Right lobe of liver (tissue), 6 donors: Measurements from ENCODE around the gene FLOT1. TPM values are rescaled to one million over a fixed set of nuclear protein-coding genes. Genes with fewer than 3 reads are reported as not detected.
A peak's percentile ranks its signal among the peaks of the same experiment; 100 is the strongest.

Experiments
- ATAC-seq, 4 donors: fragments of 200-7000 bp; cut with Tn5 transposase; one replicate each; pipeline ENCODE4 v1.9.1; 2020; ENCODE audit warnings: mild to moderate bottlenecking in 4 of 4, moderate library complexity in 4 of 4
- DNase-seq, 3 donors: peaks; one replicate each; pipeline ENCODE4 v3.0.0-alpha.2; 2020
- H3K27ac ChIP-seq, 3 donors: fragments of 200-600 bp; one replicate each; pipeline ENCODE4 v1.8.0; 2022
- H3K27me3 ChIP-seq, 2 donors: fragments of 200-600 bp; one replicate each; pipeline ENCODE4 v1.8.0; 2022
- H3K36me3 ChIP-seq, 4 donors: fragments of 200-600 bp; sonication (generic) in 1 of 4; one replicate each; pipeline versions ENCODE4 v1.5.1 to v1.8.0; 2017 to 2022; ENCODE audit warnings: control low read depth in 1 of 4
- H3K4me1 ChIP-seq, 4 donors: fragments of 200-600 bp; sonication (generic) in 1 of 4; one replicate each; pipeline versions ENCODE4 v1.5.1 to v1.8.0; 2017 to 2022; ENCODE audit warnings: control low read depth in 1 of 4
- H3K4me3 ChIP-seq, 3 donors: fragments of 200-600 bp; one replicate each; pipeline ENCODE4 v1.8.0; 2022
- H3K9me3 ChIP-seq, 4 donors: fragments of 200-600 bp; sonication (generic) in 1 of 4; one replicate each; pipeline versions ENCODE4 v1.5.1 to v1.8.0; 2017 to 2022; ENCODE audit warnings: control low read depth in 1 of 4
- POLR2A ChIP-seq: fragments of 450-650 bp; IDR thresholded peaks from one replicate; pipeline ENCODE4 v1.6.1; 2017; ENCODE audit warnings: antibody characterized with exemption, mild to moderate bottlenecking
- WGBS: methylation state at CpG from one replicate; pipeline ENCODE4 v1.1.6; 2018; ENCODE audit warnings: low coverage, low lambda C conversion rate; ENCODE audit not compliant: insufficient coverage; ENCODE audit errors: missing lambda C conversion rate; 5-methylcytosine and 5-hydroxymethylcytosine counted together
- intact Hi-C, 2 donors: fragments of 100-400 bp; cut with DNase I; formaldehyde crosslinking; loops; one replicate each; pipeline versions ENCODE4 v1.11.2 to v1.14.1; 2022
- total RNA-seq, 6 experiments: library from RNA; depleted of rRNA in 2 of 6; stranded (reverse); fragments of >200 nt in 2 of 6; fragmentation: NEBNext Ultra II Directional in 3 of 6; extraction: Animal tissue kit (Norgen Biotek cat#: 25700) in 3 of 6; gene quantifications; one replicate each; pipeline versions ENCODE4 v1.1.0 to v1.2.4, GENCODE V29; 2016 to 2023
- TF ChIP-seq, protein P1 (sequence below), 4 donors: fragments of 200-600 bp in 3 of 4; fragments of 450-650 bp in 1 of 4; IDR thresholded peaks; one replicate each; pipeline versions ENCODE4 v1.5.1 to v1.8.0; 2016 to 2022; ENCODE audit warnings: antibody characterized with exemption in 4 of 4, mild to moderate bottlenecking in 2 of 4
- donor health status: DM: no; HTN: yes; CAD: no.
- donor health status: DM: no; HTN: no; CAD: no.
- donor health status: DM: no; HTN: no; CAD: no.
- donor health status: DM: no; HTN: yes; CAD: no.
- donor health status: DM: no; HTN: yes; CAD: no.

The FLOT1 gene
- total RNA-seq, 6 experiments from 2014 or later, result 37.1 to 92.2 (median 73.5) TPM

- 86% methylated on average over 6 of the region's 6 CpGs for WGBS
- Histone ChIP-seq H3K4me1 (peaks cover 0 to 12% (median 6%) of the 10 kb centered on the region in 4 donors), H3K27ac (no peak overlapping the region), H3K4me3 (no peak overlapping the region), H3K27me3 (no peaks in the 10 kb centered on the region), H3K9me3 (no peaks in the 10 kb centered on the region), H3K36me3 (peaks cover 0 to 61% (median 29%) of the 10 kb centered on the region in 4 donors)
- DNase-seq (no peak), ATAC-seq (no peak)
- intact Hi-C loops, result loop anchor here in 1 of 2 donors (10.0 kb wide), 1 partner anchor 114 kb away; the partner anchor contains the start of gene ATAT1
- TF ChIP-seq, protein P1, sequence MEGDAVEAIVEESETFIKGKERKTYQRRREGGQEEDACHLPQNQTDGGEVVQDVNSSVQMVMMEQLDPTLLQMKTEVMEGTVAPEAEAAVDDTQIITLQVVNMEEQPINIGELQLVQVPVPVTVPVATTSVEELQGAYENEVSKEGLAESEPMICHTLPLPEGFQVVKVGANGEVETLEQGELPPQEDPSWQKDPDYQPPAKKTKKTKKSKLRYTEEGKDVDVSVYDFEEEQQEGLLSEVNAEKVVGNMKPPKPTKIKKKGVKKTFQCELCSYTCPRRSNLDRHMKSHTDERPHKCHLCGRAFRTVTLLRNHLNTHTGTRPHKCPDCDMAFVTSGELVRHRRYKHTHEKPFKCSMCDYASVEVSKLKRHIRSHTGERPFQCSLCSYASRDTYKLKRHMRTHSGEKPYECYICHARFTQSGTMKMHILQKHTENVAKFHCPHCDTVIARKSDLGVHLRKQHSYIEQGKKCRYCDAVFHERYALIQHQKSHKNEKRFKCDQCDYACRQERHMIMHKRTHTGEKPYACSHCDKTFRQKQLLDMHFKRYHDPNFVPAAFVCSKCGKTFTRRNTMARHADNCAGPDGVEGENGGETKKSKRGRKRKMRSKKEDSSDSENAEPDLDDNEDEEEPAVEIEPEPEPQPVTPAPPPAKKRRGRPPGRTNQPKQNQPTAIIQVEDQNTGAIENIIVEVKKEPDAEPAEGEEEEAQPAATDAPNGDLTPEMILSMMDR (IDR thresholded peaks at IDR 0.05), result no peak
- no peak for TF ChIP-seq POLR2A
Measured at GRCh38 chr6:30738532-30738931, 4.0 kb downstream of the FLOT1 start.

DNA sequence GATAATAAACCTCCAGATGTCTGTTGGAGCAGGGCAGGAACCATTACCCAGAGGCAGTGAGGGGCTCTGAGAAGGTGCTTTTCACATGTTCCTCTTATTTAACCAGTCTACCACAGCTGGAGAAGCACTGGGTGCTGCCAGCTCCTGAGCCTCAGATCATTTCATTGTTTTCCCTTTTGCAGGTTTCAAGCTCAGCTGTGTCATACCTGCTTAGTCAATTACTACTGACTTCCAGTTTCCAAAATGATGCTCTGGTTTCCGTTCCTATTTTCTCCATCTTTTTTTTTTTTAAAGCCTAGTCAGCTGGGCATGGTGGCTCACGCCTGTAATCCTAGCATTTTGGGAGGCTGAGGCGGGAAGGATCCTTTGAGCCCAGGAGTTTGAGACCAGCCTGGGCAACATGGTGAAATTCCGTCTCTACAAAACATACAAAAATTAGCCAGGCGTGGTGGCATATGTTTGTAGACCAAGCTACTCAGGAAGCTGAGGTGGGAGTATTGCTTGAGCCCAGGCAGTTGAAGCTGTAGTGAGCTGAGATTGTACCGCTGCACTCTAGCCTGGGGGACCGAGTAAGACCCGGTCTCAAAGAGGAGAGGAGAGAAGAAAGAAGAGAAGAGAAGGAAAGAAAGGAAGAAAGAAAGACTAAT, 6.7 kb downstream of the FLOT1 start:
- intact Hi-C loops, result loop anchor here in 1 of 2 donors (10.0 kb wide), 1 partner anchor 111 kb away; the partner anchor contains the start of gene ATAT1
- peaks cover 0 to 4% (median 0%) of the 10 kb centered on the region in 4 donors for H3K4me1 ChIP-seq

DNA sequence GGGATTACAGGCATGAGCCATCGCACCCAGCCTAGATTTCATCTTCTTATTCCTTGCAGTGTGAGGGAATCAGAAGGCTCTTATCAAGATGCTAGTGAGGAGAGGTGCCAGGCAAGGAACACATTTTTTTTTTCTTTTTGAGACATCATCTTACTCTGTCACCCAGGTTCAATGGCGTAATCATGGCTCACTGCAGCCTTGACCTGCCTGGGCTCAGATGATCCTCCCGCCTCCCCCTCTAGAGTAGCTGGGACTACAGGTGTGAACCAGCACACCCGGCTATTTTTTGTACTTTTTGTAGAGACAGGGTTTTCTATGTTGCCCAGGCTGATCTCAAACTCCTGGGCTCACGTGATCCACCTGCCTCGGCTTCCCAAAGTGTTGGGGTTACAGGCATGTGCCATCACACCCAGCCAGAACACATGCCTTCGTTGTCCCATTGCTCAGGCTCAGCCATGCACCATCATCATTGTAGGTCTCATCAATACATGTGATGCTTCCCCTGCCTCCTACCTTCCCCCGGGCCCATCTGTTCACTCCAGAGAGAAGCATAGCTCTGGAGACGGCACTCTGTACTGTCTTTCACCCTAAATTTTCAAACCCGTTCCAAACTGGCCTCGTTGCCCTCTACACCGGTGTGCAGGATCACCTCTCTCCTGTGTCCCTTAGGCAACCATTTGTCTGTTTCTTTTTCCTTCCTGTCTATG, 10.1 kb downstream of the FLOT1 start:
- peak in 1 of 3 donors; percentile 32 for DNase-seq
- no peaks in the 10 kb centered on the region for H3K27me3 ChIP-seq
- peaks cover 10 to 65% (median 31%) of the 10 kb centered on the region in 4 donors for H3K36me3 ChIP-seq
- ATAC-seq, result no peak
- TF ChIP-seq, protein P1 (IDR thresholded peaks at IDR 0.05), result no peak
- no peak for TF ChIP-seq POLR2A
- intact Hi-C loops, result loop anchor here in 1 of 2 donors (10.0 kb wide), 1 partner anchor 108 kb away; the partner anchor contains the start of gene ATAT1
- no peak overlapping the region for H3K4me3 ChIP-seq
- WGBS, result 93% methylated on average over 12 of the region's 12 CpGs
- no peak overlapping the region for H3K27ac ChIP-seq
- H3K4me1 ChIP-seq, result peaks cover 0 to 4% (median 0%) of the 10 kb centered on the region in 4 donors
- H3K9me3 ChIP-seq, result no peaks in the 10 kb centered on the region

More for the DNA sequence above, 6.7 kb downstream of the FLOT1 start:
- H3K36me3 ChIP-seq, result peaks cover 5 to 66% (median 36%) of the 10 kb centered on the region in 4 donors
- TF ChIP-seq, protein P1 (IDR thresholded peaks at IDR 0.05), result no peak
- no peak for TF ChIP-seq POLR2A
- no peak overlapping the region for H3K27ac ChIP-seq
- 80% methylated on average over 6 of the region's 8 CpGs for WGBS
- ATAC-seq (no peak), DNase-seq (peak in 1 of 3 donors; percentile 8)
- H3K4me3 ChIP-seq, result no peak overlapping the region
- H3K27me3 ChIP-seq, result no peaks in the 10 kb centered on the region
- no peaks in the 10 kb centered on the region for H3K9me3 ChIP-seq

- peak; percentile 93 to 99 (median 95) for ATAC-seq
- WGBS, result 27% methylated on average over 9 of the region's 30 CpGs
- Histone ChIP-seq H3K27ac (no peak overlapping the region), H3K36me3 (peaks cover 10 to 58% (median 30%) of the 10 kb centered on the region in 4 donors), H3K4me3 (no peak overlapping the region), H3K4me1 (peaks cover 0 to 4% (median 0%) of the 10 kb centered on the region in 4 donors), H3K9me3 (no peaks in the 10 kb centered on the region), H3K27me3 (no peaks in the 10 kb centered on the region)
- peak; percentile 83 to 88 (median 87) for DNase-seq
- intact Hi-C loops, result loop anchor here in 1 of 2 donors (10.0 kb wide), 1 partner anchor 106 kb away; the partner anchor contains the start of gene ATAT1
- no peak for TF ChIP-seq POLR2A
- TF ChIP-seq, protein P1 (IDR thresholded peaks at IDR 0.05), result peak; percentile 62 to 80 (median 74)
Measured at GRCh38 chr6:30730601-30731435, 11.7 kb downstream of the FLOT1 start.
